A673 (cell line): ENCODE results near the gene TFB2M. TPM values are rescaled to one million over a fixed set of nuclear protein-coding genes. Genes with fewer than 3 reads are reported as not detected.

Source experiments
- BruUV-seq: library from RNA; stranded (reverse); fragments of 400-500 nt; replicated peaks from 2 replicates; lab custom pipeline; 2021; lab: Mats Ljungman, UMichigan
- CTCF ChIA-PET: fragments of 300-600 bp; sonication (Branson Sonifier 250); formaldehyde crosslinking; loops from one replicate; lab custom pipeline; 2022; ENCODE audit warnings: antibody characterized with exemption; lab: Charles Lee
- POLR2A ChIA-PET: fragments of 300-600 bp; sonication (Branson Sonifier 250); formaldehyde crosslinking; loops from one replicate; lab custom pipeline; 2022; ENCODE audit warnings: antibody characterized with exemption; ENCODE audit not compliant: low non-redundant PET; lab: Charles Lee
- DNase-seq: peaks from one replicate; pipeline ENCODE4 v3.0.0-alpha.2; 2015; ENCODE audit warnings: low spot score
- H3K27ac ChIP-seq: fragments of 200-600 bp; sonication (generic); 2 replicates; pipeline ENCODE4 v1.5.1; 2016; ENCODE audit warnings: mixed run types, low read depth, mild to moderate bottlenecking, mixed read lengths, antibody characterized with exemption, low read length; ENCODE audit not compliant: poor library complexity, severe bottlenecking
- H3K27me3 ChIP-seq: fragments of 200-600 bp; sonication (generic); replicated peaks from 2 replicates; pipeline ENCODE4 v1.6.1; 2017; ENCODE audit warnings: mixed run types, low read depth, mild to moderate bottlenecking, mixed read lengths, antibody characterized with exemption, low read length; ENCODE audit not compliant: insufficient read depth, poor library complexity
- H3K36me3 ChIP-seq: fragments of 200-600 bp; sonication (generic); 2 replicates; pipeline ENCODE4 v1.6.1; 2016; ENCODE audit warnings: mixed run types, mild to moderate bottlenecking, mixed read lengths, antibody characterized with exemption, low read length; ENCODE audit not compliant: insufficient read depth, poor library complexity, severe bottlenecking
- H3K4me1 ChIP-seq: fragments of 200-600 bp; sonication (generic); 2 replicates; pipeline ENCODE4 v1.6.1; 2017; ENCODE audit warnings: mixed run types, mild to moderate bottlenecking, mixed read lengths, antibody characterized with exemption, low read length; ENCODE audit not compliant: insufficient read depth, poor library complexity, severe bottlenecking
- H3K4me3 ChIP-seq: fragments of 200-600 bp; sonication (generic); 2 replicates; pipeline ENCODE4 v1.5.1; 2016; ENCODE audit warnings: low read depth, mixed run types, mild to moderate bottlenecking, mixed read lengths, low read length; ENCODE audit not compliant: poor library complexity, severe bottlenecking
- H3K9me3 ChIP-seq: fragments of 200-600 bp; sonication (generic); 2 replicates; pipeline ENCODE4 v1.6.1; 2016; ENCODE audit warnings: mixed run types, low read depth, mild to moderate bottlenecking, mixed read lengths, antibody characterized with exemption, low read length; ENCODE audit not compliant: poor library complexity, severe bottlenecking
- EZH2 ChIP-seq: fragments of 200-600 bp; sonication (generic); IDR thresholded peaks from 2 replicates; pipeline ENCODE4 v1.6.1; 2017; ENCODE audit warnings: borderline replicate concordance, low read depth, mild to moderate bottlenecking, mixed read lengths, antibody characterized with exemption, low read length; ENCODE audit not compliant: poor library complexity, severe bottlenecking
- intact Hi-C: fragments of 100-400 bp; cut with micrococcal nuclease; formaldehyde crosslinking; loops from one replicate; pipeline ENCODE4 v1.10.0; 2022; ENCODE audit not compliant: unreplicated experiment
- total RNA-seq: library from RNA; stranded (reverse); gene quantifications from 2 replicates; pipeline ENCODE4 v1.2.3, GENCODE V29; 2021
- TF ChIP-seq, protein P1 (sequence below): fragments of 300-800, 200-600 bp; sonication (generic); conservative IDR thresholded peaks from 2 replicates; pipeline ENCODE4 v1.5.1; 2017; ENCODE audit warnings: low read depth, mild to moderate bottlenecking, antibody characterized with exemption, low read length, moderate library complexity, mixed read lengths

Gene TFB2M
- total RNA-seq, 1 experiment from 2014 or later, result 21.1 TPM

DNA sequence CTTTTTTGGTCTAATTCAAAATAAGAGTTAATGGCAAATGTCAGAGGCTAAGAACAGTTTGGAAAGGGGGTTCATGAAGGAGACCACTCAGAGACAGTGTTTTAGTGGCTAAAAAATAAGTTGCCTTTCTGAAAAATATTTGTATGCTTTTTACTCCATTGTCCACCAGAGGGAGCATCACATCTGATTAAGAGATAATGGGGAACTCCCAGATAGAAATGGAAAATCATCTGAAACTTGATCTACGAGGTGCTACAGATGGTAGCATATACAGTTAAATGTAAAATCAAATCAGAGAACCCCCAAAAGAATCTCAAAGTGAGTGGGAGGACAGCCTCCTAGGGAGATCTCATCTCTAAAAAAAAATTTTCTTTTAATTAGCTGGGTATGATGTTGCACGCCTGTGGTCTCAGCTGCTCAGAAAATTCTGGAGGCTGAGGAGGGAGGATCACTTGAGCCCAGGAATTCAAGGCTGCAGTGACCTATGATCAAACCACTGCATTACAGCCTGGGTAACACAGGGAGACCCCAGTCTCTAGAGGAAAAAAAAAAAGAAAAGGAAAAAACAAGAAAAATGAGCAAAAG, 68.6 kb downstream of the TFB2M start:
- H3K27ac ChIP-seq, result no peak overlapping the region
- no peak overlapping the region for H3K4me3 ChIP-seq
- BruUV-seq, result no TSS peak
- TF ChIP-seq EZH2, result no peak
- TF ChIP-seq, protein P1, sequence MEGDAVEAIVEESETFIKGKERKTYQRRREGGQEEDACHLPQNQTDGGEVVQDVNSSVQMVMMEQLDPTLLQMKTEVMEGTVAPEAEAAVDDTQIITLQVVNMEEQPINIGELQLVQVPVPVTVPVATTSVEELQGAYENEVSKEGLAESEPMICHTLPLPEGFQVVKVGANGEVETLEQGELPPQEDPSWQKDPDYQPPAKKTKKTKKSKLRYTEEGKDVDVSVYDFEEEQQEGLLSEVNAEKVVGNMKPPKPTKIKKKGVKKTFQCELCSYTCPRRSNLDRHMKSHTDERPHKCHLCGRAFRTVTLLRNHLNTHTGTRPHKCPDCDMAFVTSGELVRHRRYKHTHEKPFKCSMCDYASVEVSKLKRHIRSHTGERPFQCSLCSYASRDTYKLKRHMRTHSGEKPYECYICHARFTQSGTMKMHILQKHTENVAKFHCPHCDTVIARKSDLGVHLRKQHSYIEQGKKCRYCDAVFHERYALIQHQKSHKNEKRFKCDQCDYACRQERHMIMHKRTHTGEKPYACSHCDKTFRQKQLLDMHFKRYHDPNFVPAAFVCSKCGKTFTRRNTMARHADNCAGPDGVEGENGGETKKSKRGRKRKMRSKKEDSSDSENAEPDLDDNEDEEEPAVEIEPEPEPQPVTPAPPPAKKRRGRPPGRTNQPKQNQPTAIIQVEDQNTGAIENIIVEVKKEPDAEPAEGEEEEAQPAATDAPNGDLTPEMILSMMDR, result peak; percentile 85
- no peaks in the 10 kb centered on the region for H3K27me3 ChIP-seq
- no peaks in the 10 kb centered on the region for H3K9me3 ChIP-seq
- peak; percentile 84 for DNase-seq
- H3K4me1 ChIP-seq, result no peaks in the 10 kb centered on the region
- CTCF ChIA-PET, result interaction anchor here (0.5 kb wide), 1 partner anchor 209 kb away, joined by 3 read pairs; no protein-coding TSS in a partner anchor
- intact Hi-C loops, result loop anchor here (1.0 kb wide), 2 partner anchors 202 to 257 kb away; no protein-coding TSS in a partner anchor
- no peaks in the 10 kb centered on the region for H3K36me3 ChIP-seq
- POLR2A ChIA-PET, result no interaction called here

DNA sequence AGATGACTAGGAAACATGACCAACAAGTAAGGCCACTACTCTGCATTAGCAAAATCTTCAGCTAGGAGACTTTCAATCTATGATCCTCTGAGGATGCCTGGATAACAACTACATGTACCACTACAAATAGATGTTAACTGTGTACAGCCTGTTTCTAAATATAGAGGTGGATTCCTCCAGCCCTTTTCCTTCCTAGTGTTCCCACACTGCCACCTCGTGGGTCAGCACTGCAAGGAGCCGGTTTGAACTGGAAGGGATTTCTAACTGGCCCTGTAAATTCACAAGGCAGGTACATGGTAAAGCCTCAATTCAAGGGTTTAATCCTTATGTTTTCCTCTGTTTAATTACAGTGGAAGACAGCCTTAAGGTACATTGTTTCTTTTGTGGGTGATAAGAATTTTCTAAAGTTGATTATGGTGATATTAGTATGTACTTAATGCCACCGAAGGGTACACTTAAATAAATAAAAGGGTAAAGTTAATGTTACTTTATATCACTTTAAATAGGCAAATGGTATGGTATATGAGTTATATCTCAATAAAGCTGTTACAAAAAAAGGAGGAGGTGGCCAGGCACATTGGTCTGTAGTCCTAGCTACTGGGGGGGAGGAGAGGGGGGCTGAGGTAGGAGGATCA, 73.3 kb downstream of the TFB2M start:
- Histone ChIP-seq H3K9me3 (no peaks in the 10 kb centered on the region), H3K4me1 (no peaks in the 10 kb centered on the region), H3K27me3 (no peaks in the 10 kb centered on the region), H3K4me3 (no peak overlapping the region), H3K36me3 (no peaks in the 10 kb centered on the region), H3K27ac (no peak overlapping the region)
- ChIA-PET CTCF (no interaction called here), POLR2A (no interaction called here)
- intact Hi-C loops, result loop anchor here (1.0 to 5.0 kb wide), 2 partner anchors 480 to 1339 kb away; no protein-coding TSS in a partner anchor
- TF ChIP-seq, protein P1, result peak; percentile 83
- TF ChIP-seq EZH2, result no peak
- DNase-seq, result peak; percentile 79
- BruUV-seq, result no TSS peak

DNA sequence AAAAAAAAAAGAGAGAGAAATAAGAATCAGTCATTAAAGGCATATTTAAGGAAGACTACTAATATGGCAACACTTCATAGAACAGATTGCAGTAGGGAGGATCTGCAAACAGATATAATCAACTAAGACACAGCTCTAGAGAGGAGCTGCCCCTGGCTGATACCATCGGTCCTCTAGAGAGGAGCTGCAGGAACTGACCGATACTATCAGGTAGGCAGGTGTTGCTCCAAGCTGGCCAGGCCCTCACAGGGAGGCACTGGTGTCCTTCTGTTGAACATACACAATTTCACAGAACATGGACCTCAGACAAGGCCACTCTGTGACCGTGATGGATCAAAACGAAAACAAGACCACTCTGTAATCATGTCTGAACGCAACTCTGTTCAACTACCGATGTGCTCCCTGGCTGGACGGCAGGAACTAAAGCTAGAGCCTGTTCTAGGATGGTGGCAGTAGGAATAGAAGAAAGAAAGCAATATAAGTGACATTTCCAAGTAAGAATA, 74.5 kb downstream of the TFB2M start:
- H3K36me3 ChIP-seq, result no peaks in the 10 kb centered on the region
- no peaks in the 10 kb centered on the region for H3K4me1 ChIP-seq
- H3K4me3 ChIP-seq, result no peak overlapping the region
- intact Hi-C loops, result loop anchor here (1.0 to 5.0 kb wide), 2 partner anchors 479 to 1338 kb away; no protein-coding TSS in a partner anchor
- no peak for DNase-seq
- no TSS peak for BruUV-seq
- H3K9me3 ChIP-seq, result no peaks in the 10 kb centered on the region
- TF ChIP-seq, protein P1, result no peak
- H3K27ac ChIP-seq, result no peak overlapping the region
- ChIA-PET CTCF (interaction anchor here (0.6 kb wide), 1 partner anchor 121 kb away, joined by 3 read pairs; no protein-coding TSS in a partner anchor), POLR2A (no interaction called here)
- no peaks in the 10 kb centered on the region for H3K27me3 ChIP-seq

Other genes starting within 250 kb of the TFB2M start
- 29.0 and 40.8 TPM in 2 replicates for gene SMYD3, start 59.0 kb downstream of the TFB2M start, total RNA-seq
- gene CNST, start 195 bp upstream of the TFB2M start, total RNA-seq, result 21.0 and 25.0 TPM in 2 replicates
- gene SCCPDH, start 158.1 kb upstream of the TFB2M start, total RNA-seq, result 40.3 and 41.7 TPM in 2 replicates